Measurements from ENCODE around the gene SLC25A20.

The SLC25A20 gene

DNA sequence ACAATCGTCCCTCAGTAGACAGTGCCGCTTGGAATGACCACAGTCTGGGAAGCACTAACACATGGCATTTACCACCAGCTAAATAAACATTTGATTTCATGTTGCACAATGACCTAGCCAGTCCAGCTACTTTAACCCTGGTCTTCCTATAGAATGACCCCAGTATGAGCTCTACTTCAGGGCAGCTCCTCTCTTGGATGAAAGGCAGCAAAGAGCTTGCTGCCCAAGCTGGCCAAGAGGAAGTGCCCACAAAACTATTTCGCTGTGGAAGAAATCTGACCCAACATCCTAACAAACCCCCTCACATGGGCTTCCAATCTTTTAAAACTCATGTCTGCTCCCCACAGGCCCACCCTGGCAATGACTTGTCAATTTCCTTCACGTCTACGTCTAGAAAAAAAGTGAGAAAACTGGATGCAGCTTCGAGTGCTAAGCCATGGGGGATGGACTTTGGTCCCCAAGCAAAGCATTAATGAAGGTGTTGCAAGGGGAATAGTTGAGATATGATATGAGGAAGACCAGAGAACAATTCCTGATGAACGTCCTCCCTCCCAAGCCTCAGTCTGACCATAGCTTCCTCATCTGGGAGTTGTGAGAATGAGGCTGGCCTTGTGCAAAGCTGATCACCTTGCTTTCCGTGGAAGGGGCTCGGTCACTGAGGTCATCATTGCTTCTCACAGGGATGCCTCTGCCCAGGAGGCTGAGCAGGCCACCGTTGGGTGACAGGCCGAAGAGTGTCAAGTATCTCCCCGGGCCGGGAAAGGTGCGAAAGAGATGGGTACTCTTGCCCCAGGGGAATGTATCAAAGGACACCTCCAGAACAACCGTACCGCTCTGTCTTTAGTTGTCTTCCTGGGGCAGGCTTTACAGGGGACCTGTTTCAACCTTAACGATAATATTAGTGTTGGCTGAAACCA lies 964 bp downstream of the SLC25A20 start:
- in situ Hi-C loops (cut with MboI; ENCODE audit: low sequenced_read_pairs, unreplicated experiment) = no loop called here
- TF ChIP-seq CTCF (IDR thresholded peaks at IDR 0.05; ENCODE audit: borderline replicate concordance, control extremely low read depth, extremely low read depth, insufficient read depth, missing control alignments) = no peak
- DNase-seq (ENCODE audit: low spot score) = no peak

GRCh38 chr3:48896936-48897335 lies 1.7 kb downstream of the SLC25A20 start:
- in situ Hi-C loops (cut with MboI; ENCODE audit: low sequenced_read_pairs, unreplicated experiment) = no loop called here
- TF ChIP-seq CTCF (IDR thresholded peaks at IDR 0.05; ENCODE audit: borderline replicate concordance, control extremely low read depth, extremely low read depth, insufficient read depth, missing control alignments) = no peak
- DNase-seq (ENCODE audit: low spot score) = no peak

- TF ChIP-seq CTCF (IDR thresholded peaks at IDR 0.05; ENCODE audit: borderline replicate concordance, control extremely low read depth, extremely low read depth, insufficient read depth, missing control alignments) = no peak
- in situ Hi-C loops (cut with MboI; ENCODE audit: low sequenced_read_pairs, unreplicated experiment) = no loop called here
- DNase-seq (ENCODE audit: low spot score) = no peak
These were observed 4.2 kb downstream of the SLC25A20 start for GRCh38 chr3:48894516-48894915.

- no peak for TF ChIP-seq CTCF (IDR thresholded peaks at IDR 0.05; ENCODE audit: borderline replicate concordance, control extremely low read depth, extremely low read depth, insufficient read depth, missing control alignments)
- in situ Hi-C loops (cut with MboI; ENCODE audit: low sequenced_read_pairs, unreplicated experiment) = no loop called here
- DNase-seq (ENCODE audit: low spot score) = no peak
These were observed 7.1 kb downstream of the SLC25A20 start for GRCh38 chr3:48891606-48892005.

DNA sequence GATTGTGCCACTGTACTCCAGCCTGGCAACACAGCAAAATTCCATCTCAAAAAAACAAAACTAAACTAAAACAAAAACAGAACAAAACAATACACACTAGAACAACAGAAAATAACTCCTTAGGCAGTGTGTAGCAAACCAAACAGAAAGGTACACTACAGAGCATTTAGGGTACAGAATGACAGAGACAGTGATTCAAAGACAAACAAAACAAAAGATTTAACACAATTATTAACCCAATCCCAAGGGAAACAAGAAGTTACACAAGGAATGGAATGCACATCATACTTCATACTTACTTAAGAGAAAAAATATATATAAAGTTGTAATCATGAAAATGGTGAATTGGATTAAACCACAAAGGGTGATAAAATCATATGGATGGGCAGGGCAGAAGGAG lies 12.9 kb downstream of the SLC25A20 start:
- in situ Hi-C loops (cut with MboI; ENCODE audit: low sequenced_read_pairs, unreplicated experiment) = no loop called here
- no peak for DNase-seq (ENCODE audit: low spot score)
- no peak for TF ChIP-seq CTCF (IDR thresholded peaks at IDR 0.05; ENCODE audit: borderline replicate concordance, control extremely low read depth, extremely low read depth, insufficient read depth, missing control alignments)

GRCh38 chr3:48881652-48882114 lies 17.0 kb downstream of the SLC25A20 start:
- in situ Hi-C loops (cut with MboI; ENCODE audit: low sequenced_read_pairs, unreplicated experiment) = no loop called here
- no peak for DNase-seq (ENCODE audit: low spot score)
- TF ChIP-seq CTCF (IDR thresholded peaks at IDR 0.05; ENCODE audit: borderline replicate concordance, control extremely low read depth, extremely low read depth, insufficient read depth, missing control alignments) = no peak
